GM12874 (cell line): Measurements from ENCODE around the gene RFX7.

Experiments
- TF ChIP-seq, protein P1 (sequence below): IDR thresholded peaks from 2 replicates; pipeline ENCODE4 v1.5.1; 2011; ENCODE audit warnings: low read depth, mild to moderate bottlenecking, control low read depth, low read length, moderate library complexity; ENCODE audit not compliant: insufficient read depth

RFX7 gene

DNA sequence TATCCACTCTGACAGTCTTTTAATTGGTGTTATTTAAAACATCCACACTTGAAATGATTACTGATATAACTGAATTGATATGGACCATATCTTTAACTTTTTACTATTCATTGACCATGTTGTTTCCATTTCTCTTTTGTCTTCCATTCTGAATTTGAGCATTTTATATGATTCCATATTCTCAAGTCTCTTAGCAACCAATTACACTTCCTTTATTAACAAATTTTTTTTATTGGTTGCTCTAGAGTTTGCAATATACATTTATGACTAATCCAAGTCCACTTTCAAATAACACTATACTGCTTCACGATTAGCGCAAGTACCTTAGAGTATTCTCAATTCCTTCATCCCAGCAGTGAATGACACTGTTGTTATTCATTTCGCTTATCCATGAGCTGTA lies 16.4 kb downstream of the RFX7 start:
- TF ChIP-seq, protein P1, sequence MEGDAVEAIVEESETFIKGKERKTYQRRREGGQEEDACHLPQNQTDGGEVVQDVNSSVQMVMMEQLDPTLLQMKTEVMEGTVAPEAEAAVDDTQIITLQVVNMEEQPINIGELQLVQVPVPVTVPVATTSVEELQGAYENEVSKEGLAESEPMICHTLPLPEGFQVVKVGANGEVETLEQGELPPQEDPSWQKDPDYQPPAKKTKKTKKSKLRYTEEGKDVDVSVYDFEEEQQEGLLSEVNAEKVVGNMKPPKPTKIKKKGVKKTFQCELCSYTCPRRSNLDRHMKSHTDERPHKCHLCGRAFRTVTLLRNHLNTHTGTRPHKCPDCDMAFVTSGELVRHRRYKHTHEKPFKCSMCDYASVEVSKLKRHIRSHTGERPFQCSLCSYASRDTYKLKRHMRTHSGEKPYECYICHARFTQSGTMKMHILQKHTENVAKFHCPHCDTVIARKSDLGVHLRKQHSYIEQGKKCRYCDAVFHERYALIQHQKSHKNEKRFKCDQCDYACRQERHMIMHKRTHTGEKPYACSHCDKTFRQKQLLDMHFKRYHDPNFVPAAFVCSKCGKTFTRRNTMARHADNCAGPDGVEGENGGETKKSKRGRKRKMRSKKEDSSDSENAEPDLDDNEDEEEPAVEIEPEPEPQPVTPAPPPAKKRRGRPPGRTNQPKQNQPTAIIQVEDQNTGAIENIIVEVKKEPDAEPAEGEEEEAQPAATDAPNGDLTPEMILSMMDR, result no peak

DNA sequence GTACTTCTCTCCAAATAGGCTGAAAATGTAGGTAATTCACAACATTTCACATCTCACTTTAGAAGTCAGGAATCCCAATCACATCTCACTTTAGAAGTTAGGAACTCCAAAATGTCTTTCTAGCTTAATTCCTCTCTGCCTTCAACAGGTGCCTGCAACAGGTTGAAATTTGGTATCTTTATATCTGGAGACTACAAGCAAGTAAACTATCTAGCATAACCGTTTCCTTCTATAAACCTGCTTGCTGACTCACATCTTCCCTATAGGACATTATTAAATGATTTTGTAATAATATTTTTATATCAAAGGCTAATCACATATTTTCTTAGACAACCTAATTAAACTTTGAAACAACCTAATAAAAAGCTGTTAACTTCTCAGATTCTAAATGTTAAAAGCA lies 18.2 kb downstream of the RFX7 start:
- TF ChIP-seq, protein P1, result no peak

DNA sequence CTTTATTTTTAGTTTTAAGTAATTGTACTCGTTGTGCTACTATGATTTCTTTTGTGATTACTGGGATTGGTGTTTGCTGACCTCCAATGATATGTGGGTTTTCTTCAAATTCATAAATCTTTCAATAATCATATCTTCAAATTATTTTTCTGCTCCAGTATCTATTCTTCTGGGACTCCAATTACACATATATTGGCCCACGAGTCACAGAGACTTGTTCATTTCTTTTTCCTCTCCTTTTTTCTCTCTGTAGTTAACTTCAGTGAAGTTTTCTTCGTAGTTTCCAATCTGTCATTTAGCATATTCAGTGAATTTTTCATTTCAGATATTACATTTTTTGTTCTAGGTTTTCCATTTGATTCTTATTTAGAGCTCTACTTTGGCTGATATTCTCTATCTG lies 21.4 kb downstream of the RFX7 start:
- TF ChIP-seq, protein P1, result no peak

DNA sequence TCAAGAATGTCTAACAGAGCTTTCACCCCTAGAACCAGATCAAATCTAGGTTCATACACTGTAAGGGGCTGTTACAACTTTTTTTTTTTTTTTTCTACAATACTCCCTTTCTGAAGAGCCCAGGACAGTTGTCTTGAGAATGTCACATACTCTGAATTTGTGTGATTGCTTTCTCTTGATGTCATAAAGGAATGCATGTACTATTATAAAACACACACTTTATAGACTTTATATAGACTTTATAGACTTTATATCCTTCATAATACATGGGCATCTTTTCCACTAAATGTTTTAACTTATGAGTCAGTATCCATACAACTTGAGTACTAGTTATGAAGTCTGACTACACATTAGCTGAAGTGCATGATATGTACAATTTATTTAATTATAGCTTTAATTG lies 26.3 kb downstream of the RFX7 start:
- TF ChIP-seq, protein P1, result no peak

DNA sequence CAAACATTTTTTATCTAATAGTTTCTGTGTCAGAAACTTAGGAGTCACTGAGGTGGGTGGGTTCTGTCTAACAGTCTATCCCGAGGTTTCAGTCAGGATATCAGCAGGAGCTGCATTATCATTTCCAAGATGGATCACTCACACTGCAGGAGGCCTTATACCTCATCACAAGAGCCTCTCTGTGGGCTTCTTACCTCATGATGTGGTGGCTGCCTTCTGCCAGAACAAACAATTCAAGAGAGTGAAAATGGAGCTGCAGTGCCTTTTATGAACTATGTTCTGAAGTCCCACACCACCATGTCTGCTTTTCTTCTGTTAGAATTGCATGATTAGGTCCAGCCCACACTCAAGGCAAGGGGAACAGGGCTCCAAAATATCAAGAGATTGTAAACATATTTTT lies 27.9 kb downstream of the RFX7 start:
- TF ChIP-seq, protein P1, result no peak

DNA sequence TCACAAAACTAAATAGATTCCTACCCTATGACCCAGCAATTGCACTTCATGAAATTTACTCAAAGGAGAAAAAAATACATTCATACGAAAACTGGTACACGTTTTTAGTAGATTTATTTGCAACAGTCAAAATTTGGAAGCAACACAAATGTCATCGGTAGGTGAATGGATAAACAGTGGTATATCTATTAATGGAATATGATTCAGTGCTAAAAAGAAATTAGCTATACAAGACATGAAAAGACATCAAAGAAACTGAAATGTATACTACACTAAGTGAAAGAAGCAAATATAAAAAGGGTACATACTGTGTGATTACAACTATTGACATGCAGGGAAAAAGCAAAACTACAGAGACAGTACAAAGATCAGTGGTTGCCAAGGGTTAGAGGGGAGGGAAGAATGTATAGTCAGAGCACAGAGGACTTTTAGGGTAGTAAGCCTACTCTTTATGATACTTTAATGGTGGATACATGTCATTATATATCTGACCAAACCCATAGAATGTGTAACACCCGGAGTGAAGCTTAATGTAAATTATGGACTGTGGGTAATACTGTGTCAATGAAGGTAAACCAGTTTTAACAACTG lies 31.6 kb downstream of the RFX7 start:
- TF ChIP-seq, protein P1, result no peak

DNA sequence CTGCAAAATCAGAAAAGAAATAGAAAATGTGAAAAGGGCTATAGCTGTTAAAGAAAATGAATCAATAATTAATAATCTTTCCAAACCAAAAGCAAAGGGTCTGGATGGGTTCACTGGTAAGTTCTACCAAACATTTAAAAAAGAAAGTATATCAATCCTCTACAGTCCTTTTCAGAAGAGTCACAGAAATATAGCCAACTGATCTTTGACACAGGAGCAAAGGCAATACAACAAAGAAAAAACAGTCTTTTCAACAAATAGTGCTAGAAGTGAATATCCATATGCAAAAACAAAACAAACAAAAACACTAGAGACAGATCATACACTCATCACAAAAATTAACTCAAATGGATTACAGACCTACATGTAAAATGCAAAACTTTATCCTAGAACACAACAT lies 32.6 kb downstream of the RFX7 start:
- TF ChIP-seq, protein P1, result no peak
